Pons (tissue), 1 donor: ENCODE results near the gene POLR3H.

Experiments
- DNase-seq: peaks from one replicate; pipeline ENCODE4 v3.0.0-alpha.2; 2016; ENCODE audit warnings: low spot score

The POLR3H gene

GRCh38 chr22:41535244-41535643 is 9.0 kb downstream of the POLR3H start:
- no peak for DNase-seq

GRCh38 chr22:41534219-41534618 is 10.1 kb downstream of the POLR3H start:
- DNase-seq = no peak

- peak; percentile 65 for DNase-seq
Measured at GRCh38 chr22:41532908-41533825, 11.1 kb downstream of the POLR3H start.

- DNase-seq = no peak
Measured at GRCh38 chr22:41531715-41532477, 12.4 kb downstream of the POLR3H start.

- DNase-seq = no peak
Measured at GRCh38 chr22:41530890-41531714, 13.2 kb downstream of the POLR3H start.

GRCh38 chr22:41528938-41529561 is 15.2 kb downstream of the POLR3H start:
- no peak for DNase-seq

GRCh38 chr22:41528132-41528766 is 16.0 kb downstream of the POLR3H start:
- DNase-seq = no peak

- peak; percentile 49 for DNase-seq
Measured at GRCh38 chr22:41526830-41527799, 17.2 kb downstream of the POLR3H start.

- no peak for DNase-seq
Measured at GRCh38 chr22:41526226-41526829, 17.9 kb downstream of the POLR3H start.

GRCh38 chr22:41525450-41526225 is 18.6 kb downstream of the POLR3H start:
- DNase-seq = no peak

- DNase-seq = no peak
Measured at GRCh38 chr22:41524809-41525449, 19.3 kb downstream of the POLR3H start.

GRCh38 chr22:41524251-41524661 is 20.0 kb downstream of the POLR3H start:
- peak; percentile 57 for DNase-seq

GRCh38 chr22:41523464-41524221 is 20.6 kb downstream of the POLR3H start:
- DNase-seq = no peak

GRCh38 chr22:41522813-41523212 is 21.5 kb downstream of the POLR3H start:
- DNase-seq = no peak

- DNase-seq = no peak
Measured at GRCh38 chr22:41521126-41521525, 23.1 kb downstream of the POLR3H start.

- DNase-seq = no peak
Measured at GRCh38 chr22:41518048-41518347, 26.3 kb downstream of the POLR3H start.

GRCh38 chr22:41517172-41518047 is 26.9 kb downstream of the POLR3H start:
- DNase-seq = peak; percentile 81
